H1 (cell line): Measurements from ENCODE around the gene PDXP. TPM values are rescaled to one million over a fixed set of nuclear protein-coding genes. Genes with fewer than 3 reads are reported as not detected.

Experiments used
- CTCF ChIA-PET: fragments of 300-600 bp; sonication (Branson Sonifier 250); formaldehyde crosslinking; loops from one replicate; lab custom pipeline; 2021; ENCODE audit not compliant: partially characterized antibody; lab: Charles Lee
- POLR2A ChIA-PET: fragments of 300-600 bp; sonication (Branson Sonifier 250); formaldehyde crosslinking; loops from one replicate; lab custom pipeline; 2021; ENCODE audit warnings: inconsistent platforms; ENCODE audit not compliant: partially characterized antibody; lab: Charles Lee
- DNase-seq, 2 experiments: peaks; one replicate each; pipeline versions ENCODE4 v3.0.0 to v3.0.0-alpha.2; 2010 to 2022; ENCODE audit warnings: low spot score in 2 of 2, low read depth in 1 of 2, mixed read lengths in 1 of 2
- FAIRE-seq: peaks from 2 replicates; lab custom pipeline; 2011; peaks lifted over from hg19 to GRCh38; lab: Jason Lieb, UNC
- H2AFZ ChIP-seq: 2 replicates; pipeline ENCODE4 v1.8.1; 2012; ENCODE audit warnings: low read length, inconsistent platforms
- H2AK5ac ChIP-seq: 2 replicates; pipeline ENCODE4 v1.6.1; 2013; ENCODE audit warnings: low read depth, low read length
- H2BK120ac ChIP-seq: replicated peaks from 2 replicates; pipeline ENCODE3; 2013; ENCODE audit warnings: low read depth, low read length, inconsistent platforms
- H2BK12ac ChIP-seq: 2 replicates; pipeline ENCODE4 v1.6.1; 2013; ENCODE audit warnings: low read depth, low read length
- H2BK15ac ChIP-seq: 2 replicates; pipeline ENCODE4 v1.6.1; 2013; ENCODE audit warnings: low read length
- H2BK20ac ChIP-seq: 2 replicates; pipeline ENCODE4 v1.6.1; 2013; ENCODE audit warnings: low read length
- H2BK5ac ChIP-seq: 2 replicates; pipeline ENCODE4 v1.6.1; 2013; ENCODE audit warnings: low read depth, low read length
- H3K14ac ChIP-seq: 2 replicates; pipeline ENCODE4 v1.6.1; 2013; ENCODE audit warnings: inconsistent platforms; ENCODE audit not compliant: insufficient read length
- H3K18ac ChIP-seq: 2 replicates; pipeline ENCODE4 v1.6.1; 2013; ENCODE audit warnings: low read length; ENCODE audit errors: extremely low read depth
- H3K23ac ChIP-seq: 2 replicates; pipeline ENCODE4 v1.6.1; 2013; ENCODE audit warnings: inconsistent platforms; ENCODE audit not compliant: insufficient read length
- H3K23me2 ChIP-seq: 2 replicates; pipeline ENCODE4 v1.6.1; 2013; ENCODE audit warnings: low read depth, low read length
- H3K27ac ChIP-seq: 2 replicates; pipeline ENCODE4 v1.6.1; 2011; ENCODE audit warnings: low read depth, low read length, inconsistent platforms
- H3K27me3 ChIP-seq, 4 experiments: replicated peaks in 1 of 4; 1 replicate in 1 of 4; 2 replicates in 3 of 4; pipeline versions ENCODE4 v1.6.1 to v1.8.1; 2011 to 2013; ENCODE audit warnings: low read length in 3 of 4, mild to moderate bottlenecking in 3 of 4, inconsistent platforms in 2 of 4, mixed read lengths in 2 of 4, moderate library complexity in 1 of 4; ENCODE audit not compliant: control insufficient read depth in 3 of 4, insufficient read depth in 3 of 4; ENCODE audit errors: extremely low read depth in 1 of 4
- H3K36me3 ChIP-seq, 4 experiments: 2 replicates each; pipeline versions ENCODE4 v1.6.1 to v1.8.1; 2011 to 2013; ENCODE audit warnings: mild to moderate bottlenecking in 4 of 4, low read length in 3 of 4, moderate library complexity in 2 of 4, control low read depth in 1 of 4, inconsistent platforms in 1 of 4; ENCODE audit not compliant: insufficient read depth in 4 of 4, control insufficient read depth in 2 of 4
- H3K4ac ChIP-seq: replicated peaks from 2 replicates; pipeline ENCODE3; 2013; ENCODE audit warnings: low read length, low read depth, mixed read lengths, inconsistent platforms; ENCODE audit not compliant: insufficient read length
- H3K4me1 ChIP-seq, 4 experiments: replicated peaks in 1 of 4; 1 replicate in 1 of 4; 2 replicates in 3 of 4; pipeline versions ENCODE4 v1.6.1 to v1.8.1; 2011 to 2013; ENCODE audit warnings: low read length in 3 of 4, inconsistent platforms in 2 of 4, mixed read lengths in 1 of 4; ENCODE audit not compliant: insufficient read depth in 4 of 4, control insufficient read depth in 3 of 4
- H3K4me2 ChIP-seq, 2 experiments: 2 replicates each; pipeline versions ENCODE4 v1.6.1 to v1.8.1; 2011 to 2013; ENCODE audit warnings: low read depth in 2 of 2, low read length in 2 of 2, control low read depth in 1 of 2, inconsistent platforms in 1 of 2, mild to moderate bottlenecking in 1 of 2; ENCODE audit not compliant: insufficient read depth in 1 of 2
- H3K4me3 ChIP-seq, 4 experiments: fragments of 200-600, 300-600 bp in 1 of 4; sonication (generic), shearing (Covaris generic), sonication (Bioruptor Twin) in 1 of 4; 2 replicates each; pipeline versions ENCODE4 v1.5.1 to v1.8.1; 2011 to 2016; ENCODE audit warnings: low read length in 4 of 4, low read depth in 3 of 4, control low read depth in 2 of 4, inconsistent platforms in 2 of 4, mild to moderate bottlenecking in 2 of 4, mixed read lengths in 1 of 4, moderate library complexity in 1 of 4; ENCODE audit not compliant: insufficient read depth in 2 of 4; ENCODE audit errors: extremely low read depth in 1 of 4
- H3K56ac ChIP-seq: replicated peaks from 2 replicates; pipeline ENCODE3; 2013; ENCODE audit warnings: low read depth, mild to moderate bottlenecking, mixed read lengths, low read length, inconsistent platforms; ENCODE audit not compliant: insufficient read length
- H3K79me1 ChIP-seq: 2 replicates; pipeline ENCODE4 v1.6.1; 2013; ENCODE audit warnings: low read depth, low read length, control low read depth
- H3K79me2 ChIP-seq, 2 experiments: 2 replicates each; pipeline versions ENCODE4 v1.6.1 to v1.8.1; 2012 to 2013; ENCODE audit warnings: low read length in 2 of 2, mild to moderate bottlenecking in 2 of 2, inconsistent platforms in 1 of 2; ENCODE audit not compliant: insufficient read depth in 2 of 2, control insufficient read depth in 1 of 2
- H3K9ac ChIP-seq, 4 experiments: replicated peaks in 1 of 4; 1 replicate in 1 of 4; 2 replicates in 3 of 4; pipeline versions ENCODE4 v1.6.1 to v1.8.1; 2011 to 2013; ENCODE audit warnings: low read depth in 3 of 4, low read length in 3 of 4, control low read depth in 2 of 4, mild to moderate bottlenecking in 2 of 4, moderate library complexity in 2 of 4, inconsistent platforms in 1 of 4; ENCODE audit errors: extremely low read depth in 1 of 4
- H3K9me3 ChIP-seq, 2 experiments: 2 replicates each; pipeline versions ENCODE4 v1.6.1 to v1.8.1; 2012 to 2013; ENCODE audit warnings: mild to moderate bottlenecking in 2 of 2, moderate library complexity in 2 of 2, control low read depth in 1 of 2, inconsistent platforms in 1 of 2, low read depth in 1 of 2, low read length in 1 of 2, mixed read lengths in 1 of 2; ENCODE audit not compliant: insufficient read depth in 2 of 2
- H4K20me1 ChIP-seq, 2 experiments: replicated peaks in 1 of 2; 2 replicates each; pipeline versions ENCODE3 to v1.8.1; 2011 to 2013; ENCODE audit warnings: inconsistent platforms in 2 of 2, low read length in 2 of 2, mild to moderate bottlenecking in 1 of 2; ENCODE audit not compliant: insufficient read depth in 2 of 2, control insufficient read depth in 1 of 2
- H4K5ac ChIP-seq: 2 replicates; pipeline ENCODE4 v1.6.1; 2013; ENCODE audit warnings: low read length, low read depth, mixed read lengths, inconsistent platforms; ENCODE audit not compliant: insufficient read length
- H4K8ac ChIP-seq: 2 replicates; pipeline ENCODE4 v1.8.0; 2013; ENCODE audit warnings: mild to moderate bottlenecking, moderate library complexity, low read length, inconsistent platforms; ENCODE audit not compliant: insufficient read depth; ENCODE audit errors: extremely low read depth
- H4K91ac ChIP-seq: replicated peaks from 2 replicates; pipeline ENCODE3; 2013; ENCODE audit warnings: low read length, mixed read lengths, inconsistent platforms; ENCODE audit not compliant: insufficient read length
- CTCF ChIP-seq, 3 experiments: IDR thresholded peaks; 1 replicate in 2 of 3; 2 replicates in 1 of 3; pipeline versions ENCODE4 v1.5.1 to v1.6.1; 2011; ENCODE audit warnings: low read length in 3 of 3, mild to moderate bottlenecking in 3 of 3, inconsistent platforms in 2 of 3, low read depth in 1 of 3, moderate library complexity in 1 of 3; ENCODE audit not compliant: insufficient read depth in 1 of 3; ENCODE audit errors: control extremely low read depth in 1 of 3
- JUN ChIP-seq: IDR thresholded peaks from 2 replicates; pipeline ENCODE4 v1.6.1; 2011; ENCODE audit warnings: low read depth, mild to moderate bottlenecking, improper control_type of control experiment, low read length
- RAD21 ChIP-seq, 2 experiments: IDR thresholded peaks in 1 of 2; conservative IDR thresholded peaks in 1 of 2; 2 replicates each; pipeline ENCODE4 v1.6.1; 2011; ENCODE audit warnings: low read depth in 2 of 2, low read length in 2 of 2, improper control_type of control experiment in 1 of 2, inconsistent platforms in 1 of 2, mild to moderate bottlenecking in 1 of 2, moderate library complexity in 1 of 2
- WGBS, 2 experiments: shearing (Covaris generic) in 1 of 2; methylation state at CpG; one replicate each; pipeline versions ENCODE4 v1.1.6 to v1.1.7; 2013 to 2015; ENCODE audit warnings: low lambda C conversion rate in 2 of 2, mixed read lengths in 2 of 2, inconsistent platforms in 1 of 2, low coverage in 1 of 2, missing lambda C conversion rate in 1 of 2; ENCODE audit not compliant: insufficient replicate concordance in 2 of 2, insufficient coverage in 1 of 2, insufficient read length in 1 of 2; ENCODE audit errors: extremely low coverage in 1 of 2, missing lambda C conversion rate in 1 of 2; 5-methylcytosine and 5-hydroxymethylcytosine counted together
- polyA plus RNA-seq, 7 experiments: library from polyadenylated mRNA; depleted of rRNA in 3 of 7; stranded (reverse) in 5 of 7; unstranded in 2 of 7; fragments of >200 nt in 5 of 7; fragments of 200-250 nt in 2 of 7; gene quantifications; 1 replicate in 5 of 7; 2 replicates in 1 of 7; 4 replicates in 1 of 7; pipeline versions ENCODE4 v1.2.1 to v1.2.3, GENCODE V29; 2011 to 2013; ENCODE audit warnings: missing spikeins in 2 of 7, mixed read lengths in 2 of 7
- total RNA-seq: library from RNA; stranded (reverse); fragmentation: NEBNext Ultra II Directional; extraction: Animal tissue kit (Norgen Biotek cat#: 25700); gene quantifications from 2 replicates; pipeline ENCODE4 v1.2.1, GENCODE V29; 2021

The PDXP gene
- total and polyA plus RNA-seq, 2 of the 8 experiments (the other 6 are each of a cell fraction or from before 2014, with no cell fraction given) = 36.6 to 67.7 TPM

GRCh38 chr22:37661160-37661924 lies 2.8 kb downstream of the PDXP start:
- CTCF ChIA-PET = interaction anchor here (0.6 to 12.1 kb wide), 21 partner anchors 10 to 1618 kb away, joined by 3 to 165 read pairs (median 4); partner anchors contain the start of genes NOL12 and SH3BP1
- no peaks in the 10 kb centered on the region for H3K9me3 ChIP-seq
- peaks cover 11% of the 10 kb centered on the region for H3K23me2 ChIP-seq
- no peak overlapping the region for H2AK5ac ChIP-seq
- no peak overlapping the region for H2BK12ac ChIP-seq
- peaks cover 23 to 43% of the 10 kb centered on the region in 2 experiments for H4K20me1 ChIP-seq
- H3K27ac ChIP-seq = no peak overlapping the region
- peaks cover 2 to 11% (median 6%) of the 10 kb centered on the region in 4 experiments; a peak in 5 of 8 replicates for H3K36me3 ChIP-seq
- TF ChIP-seq JUN = no peak
- TF ChIP-seq RAD21 (IDR thresholded peaks at IDR 0.05 in 1 of 2, conservative IDR thresholded peaks at IDR 0.05 in 1 of 2; ENCODE audit: low read depth in 2 of 2, low read length in 2 of 2) = peak; percentile 55 to 67
- TF ChIP-seq CTCF (IDR thresholded peaks at IDR 0.05; ENCODE audit: control extremely low read depth in 1 of 3, insufficient read depth in 1 of 3, low read depth in 1 of 3, low read length in 3 of 3) = peak; percentile 46 to 51 (median 47)
- TF ChIP-seq, all 59 proteins: peak for 2
- no peak for DNase-seq
- no peak overlapping the region for H4K5ac ChIP-seq
- no peak overlapping the region for H2BK15ac ChIP-seq
- no peak overlapping the region for H3K14ac ChIP-seq
- no peak overlapping the region; the same call in 1 of the 2 replicates for H2BK20ac ChIP-seq
- H3K4me3 ChIP-seq = no peak overlapping the region
- H4K8ac ChIP-seq = no peak overlapping the region; the same call in 1 of the 2 replicates
- no peak overlapping the region for H2AFZ ChIP-seq
- WGBS, 2 experiments = 85% methylated on average over 11 of the region's 12 CpGs; no CpG with 5 or more reads in 1 of the 2 experiments
- POLR2A ChIA-PET = interaction anchor here (0.8 to 5.1 kb wide), 6 partner anchors 10 to 34 kb away, joined by 3 to 37 read pairs (median 8); partner anchors contain the start of genes LGALS1 and SH3BP1
- no peak overlapping the region for H4K91ac ChIP-seq
- no peak overlapping the region for H3K56ac ChIP-seq
- H3K79me2 ChIP-seq = peaks cover 25 to 56% of the 10 kb centered on the region in 2 experiments; a peak in 3 of 4 replicates
- H2BK120ac ChIP-seq = no peak overlapping the region
- H3K4me2 ChIP-seq = 0 out of 4 replicates have a peak overlapping the region, but pooled peaks of 1 of the 2 experiments have one; percentile 34
- H3K4me1 ChIP-seq = peaks cover 0 to 21% (median 6%) of the 10 kb centered on the region in 4 experiments; a peak in 5 of 7 replicates
- H3K4ac ChIP-seq = no peak overlapping the region
- H3K27me3 ChIP-seq = no peaks in the 10 kb centered on the region
- peaks cover 30% of the 10 kb centered on the region for H3K79me1 ChIP-seq
- H3K23ac ChIP-seq = no peak overlapping the region
- H2BK5ac ChIP-seq = no peak overlapping the region; the same call in 1 of the 2 replicates
- H3K9ac ChIP-seq = no peak overlapping the region
- FAIRE-seq = no peak
- H3K18ac ChIP-seq = no peak overlapping the region
